ENCODE data around the gene BGLAP.

Gene BGLAP

DNA sequence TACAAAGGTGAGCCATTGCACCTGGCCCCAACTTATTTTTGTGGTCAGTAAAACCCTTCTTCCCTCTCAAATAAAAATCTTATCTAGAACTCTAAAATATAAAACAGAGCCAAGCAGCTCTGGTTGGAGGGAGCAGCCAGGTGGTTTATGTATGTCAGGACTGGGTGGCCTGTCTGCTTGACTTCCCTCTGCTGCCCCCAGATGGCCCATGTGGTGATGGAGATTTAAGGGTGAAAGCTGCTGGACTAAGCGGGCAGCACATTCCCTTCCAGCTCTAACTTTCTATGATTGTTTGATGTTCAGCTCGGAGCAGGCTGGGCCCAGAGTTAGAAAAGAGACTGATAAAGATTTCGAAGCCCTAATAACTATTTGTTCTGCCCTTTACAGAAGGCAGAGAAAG, 17.8 kb downstream of the BGLAP start:
- ATAC-seq, result no peak

DNA sequence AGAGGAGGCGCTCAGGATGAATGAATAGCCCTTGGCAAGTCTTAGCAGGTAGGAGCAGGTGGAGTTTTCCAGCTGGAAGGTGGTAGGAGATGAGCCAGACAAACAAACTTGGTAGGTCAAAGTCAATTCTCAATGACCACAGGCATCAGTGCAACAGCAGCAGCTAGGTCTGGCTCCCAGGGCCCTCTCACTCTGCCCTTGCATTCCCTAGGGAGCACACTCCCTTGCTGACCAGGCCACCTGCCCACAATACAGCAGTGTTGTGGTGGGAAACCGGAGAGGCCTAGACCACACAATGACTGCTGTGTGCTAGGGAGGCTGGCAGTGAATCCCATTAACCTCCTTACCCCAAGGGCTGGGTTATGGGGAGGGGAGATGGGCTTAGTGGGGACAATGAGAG, 18.9 kb downstream of the BGLAP start:
- no peak for ATAC-seq

DNA sequence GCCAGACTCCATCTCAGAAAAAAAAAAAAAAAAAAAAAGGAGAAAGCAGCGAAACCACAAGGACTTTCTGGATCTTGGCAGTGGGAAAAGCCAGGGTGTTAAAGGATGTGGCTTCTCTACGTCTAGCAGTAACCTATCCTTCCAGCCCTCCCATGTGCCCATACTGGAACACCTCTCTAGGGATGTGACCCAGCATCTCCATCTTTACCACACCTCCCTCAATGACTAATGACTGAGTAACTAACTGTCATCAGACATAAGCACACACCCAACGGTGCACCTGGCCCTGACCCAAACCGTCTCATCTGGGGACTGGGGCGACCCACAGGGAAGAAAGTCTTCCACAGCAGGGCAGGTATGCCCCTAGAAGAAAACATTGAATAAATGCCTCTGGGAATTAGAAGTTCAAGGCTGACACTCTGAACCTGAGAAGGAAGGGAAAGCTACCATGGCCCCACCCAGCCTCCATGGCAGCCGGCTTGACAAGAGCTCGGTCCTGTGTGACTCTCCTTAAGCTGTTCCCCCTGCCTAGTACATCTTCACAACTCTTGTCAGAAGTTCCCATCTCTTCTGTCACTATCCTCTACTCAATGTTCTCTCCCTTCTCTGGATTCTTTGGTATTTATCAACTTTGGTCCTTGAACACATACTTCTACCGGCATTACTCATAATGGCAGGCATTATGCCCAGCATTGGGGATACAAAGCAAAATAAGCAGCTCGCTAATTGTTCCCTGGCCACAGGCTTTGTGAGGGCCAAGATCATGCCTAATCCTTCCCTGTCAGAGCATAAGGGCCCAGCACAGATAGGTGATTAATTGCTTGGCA, 20.7 kb downstream of the BGLAP start:
- peak; percentile 92 to 97 for ATAC-seq

DNA sequence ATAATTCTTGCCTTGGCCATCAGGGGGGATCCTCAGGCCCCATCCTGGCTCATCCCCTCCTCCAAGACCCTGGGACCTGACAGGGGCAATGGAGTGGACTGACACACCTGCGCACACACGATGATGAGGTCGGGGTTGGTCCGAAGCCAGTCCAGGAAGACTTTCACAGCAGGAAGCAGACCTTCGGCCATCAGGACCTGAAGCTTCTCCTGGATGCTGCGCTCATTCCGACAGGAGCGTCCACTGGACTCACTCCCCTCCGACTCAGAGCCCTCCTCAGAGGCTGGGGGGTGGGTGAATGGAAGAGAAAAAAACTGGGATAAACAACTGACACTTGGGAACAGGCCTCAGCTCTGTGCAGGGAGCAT, 21.3 kb downstream of the BGLAP start:
- ATAC-seq, result no peak

DNA sequence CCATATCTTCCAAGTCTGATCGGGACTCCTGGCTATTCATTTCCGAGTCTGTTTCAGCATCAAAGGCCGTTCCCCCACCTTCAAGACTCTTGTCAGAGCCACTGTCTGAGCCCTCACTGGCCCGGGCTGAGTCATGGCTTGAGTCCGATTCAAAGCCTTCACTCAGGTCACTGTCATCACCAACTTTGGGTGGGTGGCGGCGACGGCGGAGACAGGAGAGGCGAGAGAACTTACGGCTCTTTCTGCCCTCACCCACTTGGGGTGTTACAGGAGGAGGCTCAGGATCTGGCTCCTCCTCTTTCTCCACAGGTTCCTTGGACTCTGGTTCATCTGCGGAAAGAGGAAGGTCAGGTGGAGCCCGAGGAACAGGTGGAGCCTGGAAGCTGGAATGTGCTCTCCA, 24.1 kb downstream of the BGLAP start:
- no peak for ATAC-seq

DNA sequence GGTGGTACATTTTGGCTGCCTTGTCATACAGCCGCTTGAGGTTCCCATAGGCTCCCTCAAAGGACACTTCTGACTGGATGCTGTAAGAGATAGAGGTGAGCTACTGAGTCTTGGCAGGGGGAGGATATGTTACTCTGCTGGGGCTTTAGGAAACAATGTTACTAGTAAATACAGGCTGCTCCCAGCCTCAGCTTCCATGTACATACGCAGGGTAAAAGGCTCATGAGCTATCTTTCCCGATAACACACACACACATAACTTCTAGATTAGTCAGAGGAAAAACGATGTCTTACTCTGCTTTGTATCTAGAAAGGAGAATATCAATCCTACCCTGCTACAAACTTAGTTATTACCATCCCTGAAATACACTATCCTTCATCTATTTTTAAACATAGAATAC, 26.4 kb downstream of the BGLAP start:
- no peak for ATAC-seq

DNA sequence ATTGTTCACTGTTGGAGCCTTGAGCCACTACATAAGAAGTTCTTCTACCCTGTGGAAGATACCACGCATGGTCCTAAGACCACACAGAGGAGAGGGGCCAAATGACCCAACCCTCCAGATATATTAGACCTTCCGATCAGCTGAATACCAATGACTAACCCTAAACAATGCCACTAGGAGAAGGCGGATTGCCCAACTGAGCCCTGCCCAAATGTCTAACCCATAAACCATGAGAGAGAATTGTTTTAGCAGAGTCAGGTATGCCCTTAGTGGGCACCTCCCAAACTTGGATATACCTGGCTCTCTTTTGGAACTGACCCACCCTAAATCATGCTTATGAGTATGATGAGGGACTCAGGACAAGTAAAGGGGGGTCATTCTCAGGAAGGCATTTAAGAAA, 28.3 kb downstream of the BGLAP start:
- ATAC-seq, result no peak

DNA sequence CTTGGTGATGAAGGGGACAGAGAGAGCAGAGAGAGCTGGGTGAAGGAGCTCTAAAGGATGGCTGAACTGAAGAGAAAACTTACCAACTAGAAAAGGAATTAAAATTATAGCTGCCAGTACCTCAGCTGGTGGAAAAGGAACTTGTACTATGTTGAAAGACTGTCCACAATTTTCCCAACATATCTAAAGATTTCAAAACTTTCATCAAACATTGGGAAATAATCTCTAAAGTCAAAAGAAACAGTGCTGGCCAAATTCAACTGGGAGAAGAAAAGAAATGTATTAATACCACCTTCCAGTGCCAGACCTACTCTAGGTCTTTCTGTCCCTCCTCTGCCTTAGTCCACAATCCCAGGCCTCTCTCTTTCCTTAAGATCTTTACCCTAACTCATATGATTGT, 34.5 kb downstream of the BGLAP start:
- no peak for ATAC-seq

DNA sequence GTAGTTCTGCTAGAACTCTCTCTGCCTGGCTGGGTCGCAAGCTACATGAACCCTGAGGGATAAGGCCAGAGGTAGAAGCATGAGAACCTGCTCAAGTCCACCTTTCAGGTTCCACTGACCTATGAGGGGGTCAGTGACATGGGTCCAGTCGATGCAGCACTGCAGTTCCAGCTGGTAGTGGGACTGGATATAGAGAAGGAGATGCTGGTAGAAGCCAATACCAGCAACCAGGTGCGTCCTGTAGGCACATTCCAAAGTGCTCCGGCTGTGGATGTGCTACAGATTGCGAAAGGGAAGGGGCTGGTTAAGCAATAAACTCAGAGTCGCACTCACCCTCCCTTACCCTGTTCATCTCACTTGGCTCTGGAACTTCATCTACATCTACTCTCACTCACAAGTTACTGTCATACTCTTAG, 35.0 kb downstream of the BGLAP start:
- no peak for ATAC-seq

DNA sequence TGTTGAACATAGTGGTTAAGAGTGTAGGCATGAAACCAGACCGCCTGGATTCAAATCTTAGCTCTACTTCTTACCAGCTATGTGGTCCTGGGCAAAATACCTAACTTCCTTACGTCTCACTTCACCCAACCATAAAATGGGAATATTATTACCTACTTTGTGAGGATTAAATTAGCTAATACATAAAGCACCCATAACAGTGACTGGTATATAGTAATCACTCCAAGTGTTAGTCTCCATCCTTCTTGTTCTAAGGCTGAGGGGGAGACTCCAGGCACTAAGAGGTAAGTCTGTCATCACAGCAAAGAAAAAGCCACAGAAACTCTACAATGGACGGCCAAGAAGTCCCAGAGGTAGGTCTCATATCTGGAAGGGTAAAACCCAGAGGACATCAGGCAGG, 37.9 kb downstream of the BGLAP start:
- ATAC-seq, result no peak

DNA sequence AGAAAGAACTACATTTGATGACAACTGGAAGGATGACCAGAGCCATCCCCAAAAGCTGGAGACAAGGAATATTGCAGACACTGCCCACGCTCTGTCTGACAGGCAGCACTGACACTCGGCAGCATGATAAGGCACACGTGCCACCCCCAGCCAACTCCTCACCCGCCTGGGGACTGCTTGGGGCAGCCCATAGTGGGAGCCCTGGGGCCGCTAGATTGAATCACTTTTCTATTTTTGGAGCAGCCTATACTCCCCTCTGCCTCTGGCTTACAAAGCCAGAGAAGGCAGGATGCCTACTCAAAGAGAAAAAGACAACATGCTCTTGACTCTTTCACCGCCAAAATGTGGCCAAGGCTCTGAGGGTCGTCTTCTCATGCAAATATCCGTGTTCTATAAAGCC, 39.3 kb downstream of the BGLAP start:
- peak; percentile 64 to 70 for ATAC-seq

DNA sequence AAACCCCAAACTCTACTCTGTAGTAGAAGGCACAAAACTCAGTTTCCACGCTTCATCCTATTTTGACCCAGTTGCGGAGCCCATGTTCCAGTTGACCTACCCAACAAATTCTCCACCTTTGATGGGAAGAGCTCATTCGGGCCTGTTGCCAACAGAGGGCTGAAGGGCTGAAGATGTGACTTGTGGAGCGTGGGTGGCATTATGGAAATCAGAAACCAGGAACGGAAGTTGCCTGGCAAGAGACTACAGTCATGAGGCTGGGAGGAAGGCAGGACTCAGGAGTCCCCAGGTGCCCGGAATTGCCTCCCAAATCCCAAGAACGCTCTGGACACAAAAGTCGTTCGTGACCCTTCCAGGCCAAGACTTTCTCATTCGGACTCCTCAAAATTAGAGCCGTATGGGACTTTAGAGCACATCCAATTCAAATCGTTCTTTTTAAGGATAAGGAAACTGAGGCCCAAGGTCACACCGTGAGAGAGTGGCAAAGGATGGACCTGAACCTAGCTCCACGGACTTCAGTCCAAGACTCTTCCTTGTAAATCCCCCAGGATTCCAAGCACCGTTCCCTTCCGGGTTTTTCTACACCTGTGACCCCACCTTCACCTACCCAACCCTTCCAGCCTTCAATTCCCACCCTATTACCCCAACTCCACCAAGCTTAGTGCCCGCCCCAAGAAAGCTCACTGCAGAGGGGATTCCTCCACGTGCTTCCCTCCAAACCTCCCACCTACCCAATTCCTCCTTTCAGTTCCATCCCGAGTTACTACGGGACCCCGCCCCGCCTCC, 39.9 kb downstream of the BGLAP start:
- no peak for ATAC-seq

DNA sequence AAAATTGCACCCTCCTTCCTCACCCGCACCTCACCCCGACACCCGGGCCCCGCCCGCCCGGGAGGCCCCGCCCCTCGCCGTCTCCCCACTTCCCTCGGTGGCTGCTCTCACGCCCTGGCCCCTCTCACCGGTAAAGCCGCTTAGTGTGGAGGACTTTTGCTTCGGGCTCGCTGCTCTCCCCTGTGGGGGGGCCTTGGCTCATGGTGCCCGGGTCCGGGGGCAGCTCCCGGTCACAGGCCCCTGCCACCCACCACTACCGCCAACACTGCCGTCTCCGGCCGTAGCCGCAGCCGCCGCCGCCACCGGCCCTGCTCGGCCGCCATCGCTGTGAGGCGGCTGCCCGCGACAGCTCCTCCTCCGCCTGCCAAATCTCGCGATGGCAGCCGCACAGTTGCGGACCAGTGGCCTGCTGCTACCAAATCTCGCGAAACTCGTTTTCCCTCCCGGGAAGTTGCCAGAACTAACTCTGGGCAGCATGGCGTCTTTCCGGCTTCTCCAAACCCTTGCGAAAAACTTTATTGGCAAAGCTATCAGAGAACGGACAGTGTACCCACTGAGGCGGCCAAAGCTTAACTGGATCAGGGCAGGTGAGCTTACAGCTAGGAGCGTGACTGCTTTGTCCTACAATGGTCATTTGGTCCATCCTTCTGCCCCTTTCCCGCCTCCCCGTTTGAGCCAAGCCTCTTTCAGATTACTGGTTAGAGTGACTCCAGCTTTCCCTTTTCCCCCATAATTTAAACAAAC, 40.7 kb downstream of the BGLAP start, which contains the start of gene SMG5:
SMG5 (minus strand) TSS at position 347 of the 744 bp plus-strand sequence; CDS start at position 202, 145 bp downstream.
- ATAC-seq, result peak; percentile 91 to 93

DNA sequence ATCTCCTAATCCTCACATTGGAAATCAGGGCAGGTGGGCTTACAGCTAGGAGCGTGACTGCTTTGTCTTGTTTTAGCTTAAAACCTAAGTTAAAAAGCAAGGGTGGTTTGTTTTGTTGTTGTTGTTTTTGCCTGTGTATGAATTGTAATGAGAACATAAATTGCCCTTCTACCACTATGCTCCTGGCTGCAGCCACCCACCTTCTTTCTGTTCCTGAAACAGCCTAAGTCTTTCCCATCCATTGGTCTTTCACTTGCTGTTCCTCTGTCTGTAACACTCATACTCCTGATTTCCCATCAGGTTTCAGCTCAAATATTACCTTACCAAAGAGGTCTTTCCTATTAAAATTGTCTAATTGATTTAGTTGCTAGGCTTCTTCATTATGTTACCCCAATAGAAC, 41.5 kb downstream of the BGLAP start:
- ATAC-seq, result no peak

DNA sequence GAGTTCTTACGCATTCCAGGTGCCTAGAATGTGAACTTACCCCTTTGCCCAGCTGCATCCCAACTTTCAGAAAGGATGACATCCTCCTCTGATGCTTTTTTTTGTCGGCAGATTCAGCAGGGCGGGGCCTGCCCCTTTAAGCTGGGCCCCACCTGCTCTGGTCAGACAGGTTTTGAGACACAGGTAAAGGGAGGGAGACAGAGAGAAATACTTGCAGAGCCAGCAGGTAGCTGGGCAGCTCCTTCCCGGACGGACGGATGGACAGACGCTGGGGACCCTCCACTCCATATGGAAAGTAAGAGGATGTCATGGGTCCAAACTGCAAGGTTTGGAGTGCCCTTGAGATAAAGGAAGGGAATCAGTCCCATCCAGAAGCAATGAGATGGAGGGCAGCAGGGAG, 42.1 kb downstream of the BGLAP start, which contains the start of gene TMEM79:
TMEM79 (plus strand) TSS at position 214 of the 400 bp plus-strand sequence. CDS start 902 bp downstream, outside the sequence.
- no peak for ATAC-seq

DNA sequence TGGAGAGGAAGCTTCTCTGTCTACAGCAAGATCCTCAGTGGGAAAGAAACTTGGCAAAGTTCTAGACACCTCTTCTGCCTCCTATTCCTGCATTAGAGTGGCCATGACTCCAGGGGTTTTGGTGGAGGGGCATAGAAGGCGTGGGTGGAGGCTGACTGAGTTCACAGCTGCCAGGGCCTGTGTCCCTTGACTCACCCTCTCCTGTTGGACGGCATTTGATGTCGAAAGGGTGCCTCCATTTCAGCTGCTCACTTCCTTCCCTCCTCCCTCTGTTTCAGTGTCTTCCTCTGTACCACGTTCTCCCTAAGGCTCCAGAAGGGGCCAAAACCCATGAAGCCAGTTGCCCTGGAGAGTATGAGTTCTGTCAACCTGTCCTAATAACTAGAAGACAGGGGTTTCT, 42.8 kb downstream of the BGLAP start:
- ATAC-seq, result no peak

DNA sequence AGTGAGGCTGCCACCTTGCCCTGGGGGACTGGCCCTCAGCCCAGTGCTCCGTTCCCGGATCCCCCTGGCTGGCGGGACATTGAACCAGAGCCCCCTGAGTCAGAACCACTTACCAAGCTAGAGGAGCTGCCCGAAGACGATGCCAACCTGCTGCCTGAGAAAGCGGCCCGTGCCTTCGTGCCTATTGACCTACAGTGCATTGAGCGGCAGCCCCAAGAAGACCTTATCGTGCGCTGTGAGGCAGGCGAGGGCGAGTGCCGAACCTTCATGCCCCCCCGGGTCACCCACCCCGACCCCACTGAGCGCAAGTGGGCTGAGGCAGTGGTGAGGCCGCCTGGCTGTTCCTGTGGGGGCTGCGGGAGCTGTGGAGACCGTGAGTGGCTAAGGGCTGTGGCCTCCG, 43.5 kb downstream of the BGLAP start:
- ATAC-seq, result no peak

DNA sequence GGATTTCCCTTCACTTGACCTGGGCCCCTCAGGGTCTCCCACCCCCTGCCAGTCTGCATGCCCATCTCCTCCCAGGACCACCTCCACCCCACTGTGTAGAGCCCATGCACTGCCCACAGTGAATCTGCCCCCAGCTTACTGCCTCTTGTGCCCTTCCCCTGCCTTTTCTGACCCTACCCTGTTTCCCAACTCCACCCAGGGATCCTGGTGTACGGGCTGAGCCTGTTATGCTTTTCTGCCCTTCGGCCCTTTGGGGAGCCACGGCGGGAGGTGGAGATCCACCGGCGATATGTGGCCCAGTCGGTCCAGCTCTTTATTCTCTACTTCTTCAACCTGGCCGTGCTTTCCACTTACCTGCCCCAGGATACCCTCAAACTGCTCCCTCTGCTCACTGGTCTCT, 44.1 kb downstream of the BGLAP start:
- ATAC-seq, result no peak

DNA sequence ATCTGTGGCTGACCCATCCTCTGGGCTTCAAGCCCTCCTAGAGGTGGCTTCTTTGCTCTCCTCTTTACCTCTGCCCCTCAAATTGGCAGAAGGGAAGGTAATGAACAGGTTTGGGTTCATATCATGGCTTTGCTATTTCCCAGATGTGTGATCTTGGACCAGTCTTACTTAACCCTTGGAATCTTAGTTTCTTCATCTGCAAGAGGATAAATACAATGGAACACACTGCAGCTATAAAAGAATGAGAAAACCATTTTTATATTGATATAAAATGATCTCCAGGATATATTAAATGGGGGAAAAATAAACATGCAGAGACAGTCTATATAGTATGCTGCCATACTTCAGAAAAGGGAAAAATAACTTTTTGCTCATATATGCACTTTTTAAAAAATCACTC, 47.9 kb downstream of the BGLAP start:
- no peak for ATAC-seq

DNA sequence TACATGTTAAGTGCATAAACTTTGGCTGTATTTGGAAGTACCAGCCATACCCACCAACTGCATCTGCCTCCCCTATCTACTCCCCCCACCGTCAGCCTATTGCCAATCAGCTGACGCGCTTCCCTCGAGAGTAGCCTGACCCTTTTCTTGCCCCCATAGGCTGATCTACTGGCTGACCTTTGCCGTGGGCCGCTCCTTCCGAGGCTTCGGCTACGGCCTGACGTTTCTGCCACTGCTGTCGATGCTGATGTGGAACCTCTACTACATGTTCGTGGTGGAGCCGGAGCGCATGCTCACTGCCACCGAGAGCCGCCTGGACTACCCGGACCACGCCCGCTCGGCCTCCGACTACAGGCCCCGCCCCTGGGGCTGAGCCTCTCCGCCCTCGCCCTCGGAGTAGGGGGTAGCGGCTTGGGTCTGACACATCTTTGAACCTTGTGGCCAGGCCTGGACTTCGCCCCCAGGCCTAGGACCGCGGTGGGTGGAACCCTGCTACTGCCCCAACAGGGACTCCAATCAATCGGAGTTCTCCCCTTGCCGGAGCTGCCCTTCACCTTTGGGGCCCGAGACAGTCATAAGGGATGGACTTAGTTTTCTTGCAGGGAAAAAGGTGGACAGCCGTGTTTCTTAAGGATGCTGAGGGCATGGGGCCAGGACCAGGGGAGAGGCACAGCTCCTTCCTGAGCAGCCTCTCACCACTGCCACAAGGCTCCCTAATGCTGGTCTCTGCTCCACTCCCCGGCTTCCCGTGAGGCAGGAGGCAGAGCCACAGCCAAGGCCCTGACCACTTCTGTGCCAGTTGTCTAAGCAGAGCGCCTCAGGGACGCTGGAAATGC, 49.5 kb downstream of the BGLAP start:
- peak in 1 of 2 donors; percentile 45 for ATAC-seq
